ENCODE measurements around the gene EVPL.
A peak's percentile ranks its signal among the peaks of the same experiment; 100 is the strongest.
"Not testable (repeated sequence)": the region's sequence is repeated elsewhere in the genome, so short reads cannot be mapped to it uniquely, and the experiment has no call there.

EVPL gene

GRCh38 chr17:76027159-76027839 lies at the start of gene EVPL:
Gene EVPL, minus strand, starts transcription at chr17:76027306. Its CDS starts 108 bp downstream, at chr17:76027198.
- no peak for DNase-seq (ENCODE audit: low read depth, low spot score)

- DNase-seq (ENCODE audit: low read depth, low spot score), result no peak
Measured at GRCh38 chr17:76076146-76076764, 49.1 kb upstream of the EVPL start.

- no peak for DNase-seq (ENCODE audit: low read depth, low spot score)
Measured at GRCh38 chr17:76075364-76076145, 48.4 kb upstream of the EVPL start.

- DNase-seq (ENCODE audit: low read depth, low spot score), result no peak
Measured at GRCh38 chr17:76074390-76075363, 47.6 kb upstream of the EVPL start, which contains the start of gene GALR2. Gene GALR2, plus strand, starts transcription at chr17:76074781. Its CDS starts 103 bp downstream, at chr17:76074884.

GRCh38 chr17:76072148-76072858 lies 45.2 kb upstream of the EVPL start, which contains the start of gene SRP68:
Gene SRP68, minus strand, starts transcription at chr17:76072517. Its CDS starts 26 bp downstream, at chr17:76072491.
- peak; percentile 98 for DNase-seq (ENCODE audit: low read depth, low spot score)

- no peak for DNase-seq (ENCODE audit: low read depth, low spot score)
Measured at GRCh38 chr17:76071531-76072147, 44.5 kb upstream of the EVPL start.

- no peak for DNase-seq (ENCODE audit: low read depth, low spot score)
Measured at GRCh38 chr17:76065775-76066174, 38.7 kb upstream of the EVPL start.

- no peak for DNase-seq (ENCODE audit: low read depth, low spot score)
Measured at GRCh38 chr17:76063875-76064546, 36.9 kb upstream of the EVPL start.

- not testable (repeated sequence) for DNase-seq (ENCODE audit: low read depth, low spot score)
Measured at GRCh38 chr17:76058264-76058663, 31.2 kb upstream of the EVPL start.

GRCh38 chr17:76056882-76057281 lies 29.8 kb upstream of the EVPL start:
- no peak for DNase-seq (ENCODE audit: low read depth, low spot score)

GRCh38 chr17:76054112-76054476 lies 27.0 kb upstream of the EVPL start:
- peak; percentile 50 for DNase-seq (ENCODE audit: low read depth, low spot score)

- DNase-seq (ENCODE audit: low read depth, low spot score), result peak; percentile 45
Measured at GRCh38 chr17:76053246-76054111, 26.4 kb upstream of the EVPL start.

GRCh38 chr17:76051561-76051960 lies 24.5 kb upstream of the EVPL start:
- DNase-seq (ENCODE audit: low read depth, low spot score), result no peak

- DNase-seq (ENCODE audit: low read depth, low spot score), result peak; percentile 49
Measured at GRCh38 chr17:76050538-76051467, 23.7 kb upstream of the EVPL start.

- DNase-seq (ENCODE audit: low read depth, low spot score), result no peak
Measured at GRCh38 chr17:76049836-76050537, 22.9 kb upstream of the EVPL start.

GRCh38 chr17:76049239-76049638 lies 22.1 kb upstream of the EVPL start:
- no peak for DNase-seq (ENCODE audit: low read depth, low spot score)

- DNase-seq (ENCODE audit: low read depth, low spot score), result no peak
Measured at GRCh38 chr17:76048711-76049110, 21.6 kb upstream of the EVPL start.
